ENCODE data around the gene HBG1.

Gene HBG1

DNA sequence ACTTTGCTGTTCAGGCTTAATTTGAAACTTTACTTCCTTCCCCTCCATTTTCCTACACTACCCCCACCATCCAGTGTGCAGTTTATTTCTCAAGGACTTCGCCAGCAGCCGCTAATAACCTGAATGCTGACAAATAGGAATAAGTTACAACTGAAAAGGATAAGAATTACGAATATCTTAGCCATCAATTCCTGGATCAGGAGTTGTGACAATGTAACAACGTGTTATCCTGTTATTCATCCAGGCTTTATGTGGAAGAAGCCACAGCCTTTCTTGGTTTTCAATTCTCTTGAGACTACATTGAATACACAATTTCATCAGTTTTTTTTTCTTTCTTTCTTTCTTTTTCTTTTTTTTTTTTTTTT is 5.9 kb downstream of the HBG1 start:
- DNase-seq (ENCODE audit: low read depth): no peak
- no peak overlapping the region for H3K4me3 ChIP-seq (ENCODE audit: low read depth, low read length)
- no peak for TF ChIP-seq MYC (IDR thresholded peaks at IDR 0.05; ENCODE audit: low read depth, low read length)
- TF ChIP-seq, protein P1, sequence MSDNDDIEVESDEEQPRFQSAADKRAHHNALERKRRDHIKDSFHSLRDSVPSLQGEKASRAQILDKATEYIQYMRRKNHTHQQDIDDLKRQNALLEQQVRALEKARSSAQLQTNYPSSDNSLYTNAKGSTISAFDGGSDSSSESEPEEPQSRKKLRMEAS (IDR thresholded peaks at IDR 0.05; ENCODE audit: low read depth, low read length): no peak
- TF ChIP-seq, protein P2, sequence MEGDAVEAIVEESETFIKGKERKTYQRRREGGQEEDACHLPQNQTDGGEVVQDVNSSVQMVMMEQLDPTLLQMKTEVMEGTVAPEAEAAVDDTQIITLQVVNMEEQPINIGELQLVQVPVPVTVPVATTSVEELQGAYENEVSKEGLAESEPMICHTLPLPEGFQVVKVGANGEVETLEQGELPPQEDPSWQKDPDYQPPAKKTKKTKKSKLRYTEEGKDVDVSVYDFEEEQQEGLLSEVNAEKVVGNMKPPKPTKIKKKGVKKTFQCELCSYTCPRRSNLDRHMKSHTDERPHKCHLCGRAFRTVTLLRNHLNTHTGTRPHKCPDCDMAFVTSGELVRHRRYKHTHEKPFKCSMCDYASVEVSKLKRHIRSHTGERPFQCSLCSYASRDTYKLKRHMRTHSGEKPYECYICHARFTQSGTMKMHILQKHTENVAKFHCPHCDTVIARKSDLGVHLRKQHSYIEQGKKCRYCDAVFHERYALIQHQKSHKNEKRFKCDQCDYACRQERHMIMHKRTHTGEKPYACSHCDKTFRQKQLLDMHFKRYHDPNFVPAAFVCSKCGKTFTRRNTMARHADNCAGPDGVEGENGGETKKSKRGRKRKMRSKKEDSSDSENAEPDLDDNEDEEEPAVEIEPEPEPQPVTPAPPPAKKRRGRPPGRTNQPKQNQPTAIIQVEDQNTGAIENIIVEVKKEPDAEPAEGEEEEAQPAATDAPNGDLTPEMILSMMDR (IDR thresholded peaks at IDR 0.05; ENCODE audit: low read depth, low read length): no peak
- no peak for TF ChIP-seq POLR2A (IDR thresholded peaks at IDR 0.05; ENCODE audit: extremely low read depth, insufficient read length)

DNA sequence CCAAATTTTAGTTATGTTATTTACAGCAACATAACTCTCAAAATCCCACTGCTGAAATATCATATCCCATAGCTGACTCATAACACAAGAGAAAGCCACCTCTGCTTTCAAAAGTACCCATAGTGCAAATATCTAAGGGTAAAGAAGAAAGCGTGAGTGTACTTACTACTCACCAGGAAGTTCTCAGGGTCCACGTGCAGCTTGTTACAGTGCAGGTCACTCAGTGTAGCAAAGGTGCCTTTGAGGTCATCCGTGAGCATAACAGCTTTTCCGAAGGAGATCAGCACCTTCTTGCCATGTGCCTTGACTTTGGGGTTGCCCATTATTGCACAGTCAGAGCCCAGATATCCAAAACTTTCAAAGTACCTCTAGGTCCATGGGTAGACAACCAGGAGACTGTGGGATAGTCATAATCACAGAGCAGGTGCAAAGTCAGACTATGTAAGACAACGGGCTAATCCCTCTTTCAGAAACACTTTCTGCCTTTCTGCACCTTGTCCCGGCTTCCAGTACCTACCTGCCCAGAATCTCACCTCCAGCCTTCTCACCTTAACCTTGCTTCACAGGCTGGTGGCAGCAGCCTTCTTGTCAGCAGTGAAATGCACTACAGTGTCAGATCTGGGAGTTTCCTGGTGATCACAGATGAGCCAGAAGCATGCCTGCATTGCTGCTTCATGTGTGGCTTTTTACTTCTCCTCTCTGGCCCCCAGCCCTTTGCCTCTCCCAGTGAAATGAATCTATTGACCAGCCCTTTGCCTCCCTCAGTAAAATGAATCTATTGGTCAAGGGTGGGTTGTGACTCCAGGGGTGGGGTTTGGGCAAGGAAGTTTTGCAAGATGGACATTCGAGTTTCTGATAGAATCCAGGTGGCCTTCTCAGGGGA is 6.5 kb downstream of the HBG1 start:
- TF ChIP-seq, protein P2 (IDR thresholded peaks at IDR 0.05; ENCODE audit: low read depth, low read length): no peak
- TF ChIP-seq, protein P1 (IDR thresholded peaks at IDR 0.05; ENCODE audit: low read depth, low read length): no peak
- no peak for TF ChIP-seq MYC (IDR thresholded peaks at IDR 0.05; ENCODE audit: low read depth, low read length)
- no peak for TF ChIP-seq POLR2A (IDR thresholded peaks at IDR 0.05; ENCODE audit: extremely low read depth, insufficient read length)
- DNase-seq (ENCODE audit: low read depth): no peak
- no peak overlapping the region for H3K4me3 ChIP-seq (ENCODE audit: low read depth, low read length)

DNA sequence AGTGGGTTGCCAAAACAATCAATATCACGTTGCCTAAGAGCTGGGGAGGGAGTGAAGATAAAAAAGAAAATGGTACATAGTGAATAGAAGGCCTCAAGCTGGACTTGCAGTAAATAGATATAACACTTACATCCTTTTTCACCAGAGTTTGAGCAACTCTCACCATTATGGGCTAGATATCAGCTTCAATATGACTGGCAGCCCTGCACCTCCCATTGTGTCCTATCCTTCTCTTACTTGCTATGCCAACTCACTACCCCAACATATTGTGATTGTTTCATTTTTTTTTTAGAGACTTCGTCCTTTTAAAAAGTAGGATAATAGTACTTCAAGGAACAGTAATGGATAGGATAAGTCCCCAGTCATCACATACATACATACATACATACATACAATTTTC is 7.4 kb downstream of the HBG1 start:
- DNase-seq (ENCODE audit: low read depth): no peak
- TF ChIP-seq, protein P2 (IDR thresholded peaks at IDR 0.05; ENCODE audit: low read depth, low read length): no peak
- TF ChIP-seq POLR2A (IDR thresholded peaks at IDR 0.05; ENCODE audit: extremely low read depth, insufficient read length): no peak
- no peak overlapping the region for H3K4me3 ChIP-seq (ENCODE audit: low read depth, low read length)

DNA sequence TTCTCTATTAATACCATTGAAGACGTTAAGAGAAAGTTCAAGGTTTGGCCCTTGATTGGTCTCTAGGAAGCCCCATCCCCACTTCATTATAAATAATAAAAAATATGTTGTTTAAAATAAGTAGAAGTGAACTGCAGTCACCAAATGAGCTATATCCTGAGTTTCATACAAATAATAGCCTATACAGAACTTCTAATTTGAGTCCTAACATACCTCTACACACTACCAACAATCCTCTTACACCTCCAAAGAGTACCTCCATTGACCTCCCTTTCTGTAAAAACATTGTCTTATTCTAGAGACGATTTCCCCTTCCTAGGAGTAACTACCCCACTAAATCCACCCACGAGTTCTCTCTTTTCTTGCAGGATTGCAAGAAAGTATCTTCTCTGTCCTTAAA is 8.2 kb downstream of the HBG1 start:
- DNase-seq (ENCODE audit: low read depth): no peak
- no peak overlapping the region for H3K4me3 ChIP-seq (ENCODE audit: low read depth, low read length)
- TF ChIP-seq, protein P2 (IDR thresholded peaks at IDR 0.05; ENCODE audit: low read depth, low read length): no peak
- no peak for TF ChIP-seq POLR2A (IDR thresholded peaks at IDR 0.05; ENCODE audit: extremely low read depth, insufficient read length)
- TF ChIP-seq MYC (IDR thresholded peaks at IDR 0.05; ENCODE audit: low read depth, low read length): no peak
- TF ChIP-seq, protein P1 (IDR thresholded peaks at IDR 0.05; ENCODE audit: low read depth, low read length): no peak

DNA sequence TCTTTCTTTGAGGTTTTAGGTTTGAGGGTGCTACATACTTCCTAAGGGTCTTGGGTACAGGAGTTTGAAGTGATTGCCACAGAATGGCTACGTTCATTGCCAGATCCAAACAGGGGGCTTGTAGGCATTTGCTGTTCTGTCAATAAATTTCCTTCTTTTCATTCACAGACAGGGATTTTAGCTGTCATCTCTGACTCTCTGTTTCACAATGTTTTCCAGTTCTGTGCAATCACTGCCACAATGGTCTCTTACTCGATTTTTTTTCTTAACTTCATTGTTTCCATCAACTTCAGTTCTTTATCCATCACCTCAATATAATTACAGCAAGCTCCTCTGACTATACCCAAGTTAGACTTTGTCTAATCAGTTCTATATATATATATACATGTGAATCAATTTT is 9.2 kb downstream of the HBG1 start:
- TF ChIP-seq POLR2A (IDR thresholded peaks at IDR 0.05; ENCODE audit: extremely low read depth, insufficient read length) (no peak), MYC (IDR thresholded peaks at IDR 0.05; ENCODE audit: low read depth, low read length) (no peak)
- TF ChIP-seq, protein P1 (IDR thresholded peaks at IDR 0.05; ENCODE audit: low read depth, low read length): no peak
- TF ChIP-seq, protein P2 (IDR thresholded peaks at IDR 0.05; ENCODE audit: low read depth, low read length): no peak
- no peak for DNase-seq (ENCODE audit: low read depth)
- H3K4me3 ChIP-seq (ENCODE audit: low read depth, low read length): no peak overlapping the region
